Colon (tissue), 2 donors: Measurements from ENCODE around the gene MFSD6.
"Not testable (repeated sequence)": the region's sequence is repeated elsewhere in the genome, so short reads cannot be mapped to it uniquely, and the experiment has no call there.

Experiments
- FAIRE-seq: peaks from 2 replicates; lab custom pipeline; 2012; peaks lifted over from hg19 to GRCh38; lab: Jason Lieb, UNC
- donor health status: control.
- donor health status: control.

MFSD6 gene

DNA sequence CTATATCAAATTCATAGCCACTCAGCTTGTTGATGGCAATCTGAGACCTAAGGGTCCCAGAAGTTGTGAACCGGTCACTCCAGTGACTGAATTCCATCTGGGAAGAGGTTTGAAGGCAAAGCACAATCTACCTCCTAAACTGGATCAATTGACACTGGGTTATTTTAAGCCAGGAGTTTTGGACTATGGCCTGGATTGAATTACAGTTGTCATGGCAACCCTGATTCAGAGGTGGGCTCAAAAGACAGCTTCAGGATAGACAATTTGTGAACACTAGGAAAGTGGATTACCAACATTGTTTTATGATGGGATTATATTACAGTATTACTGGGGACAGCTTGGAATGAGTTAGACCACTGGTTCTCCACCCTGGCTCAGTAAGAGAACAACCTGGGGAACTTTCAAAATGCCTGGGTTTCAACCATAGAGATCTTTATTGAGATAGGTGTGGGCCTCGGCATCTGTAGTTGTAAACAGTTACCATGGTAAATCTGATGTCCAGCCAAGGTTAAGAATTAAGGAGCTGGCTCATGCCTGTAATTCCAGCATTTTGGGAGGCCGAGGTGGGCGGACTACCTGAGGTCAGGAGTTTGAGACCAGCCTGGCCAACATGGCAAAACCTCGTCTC is 58.8 kb downstream of the MFSD6 start:
- no peak for FAIRE-seq

DNA sequence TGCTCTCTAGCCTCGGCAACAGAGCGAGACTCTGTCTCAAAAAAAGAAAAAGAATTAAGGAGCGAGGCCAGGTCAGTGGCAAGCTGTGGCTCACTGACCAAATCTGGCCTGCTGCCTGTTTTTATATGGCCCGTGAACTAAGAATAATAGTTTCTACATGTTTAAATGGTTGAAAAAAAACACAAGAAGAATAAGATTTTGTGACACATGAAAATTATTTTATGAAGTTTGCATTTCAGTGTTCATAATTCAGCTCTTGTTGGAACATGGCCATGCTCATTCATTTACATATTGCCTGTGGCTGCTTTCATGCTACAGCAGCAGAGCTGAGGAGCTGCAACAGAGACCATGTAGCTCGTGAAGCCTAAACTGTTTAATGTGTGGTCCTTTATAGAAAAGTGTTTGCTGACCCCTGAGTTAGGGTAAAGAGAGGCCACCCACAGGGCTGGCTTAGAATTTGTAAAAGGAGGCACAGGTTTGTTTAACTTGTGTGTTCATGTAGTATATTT is 59.5 kb downstream of the MFSD6 start:
- no peak for FAIRE-seq

DNA sequence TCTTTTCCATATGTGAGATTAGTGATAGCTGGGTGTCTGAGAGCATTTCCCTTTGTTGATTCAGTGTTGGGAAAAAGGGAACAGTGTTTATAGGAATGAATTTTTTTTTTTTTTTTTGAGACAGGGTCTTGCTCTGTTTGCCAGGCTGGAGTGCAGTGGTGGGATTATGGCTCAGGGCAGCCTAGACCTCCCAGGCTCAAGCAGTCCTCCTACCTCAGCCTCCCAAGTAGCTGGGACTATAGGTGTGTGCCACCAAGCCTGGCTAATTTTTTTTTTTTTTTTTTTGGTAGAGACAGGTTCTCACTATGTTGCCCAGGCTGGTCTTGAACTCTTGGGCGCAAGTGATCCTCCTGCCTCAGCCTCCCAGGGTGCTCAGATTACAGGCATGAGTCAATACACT is 60.2 kb downstream of the MFSD6 start:
- not testable (repeated sequence) for FAIRE-seq

DNA sequence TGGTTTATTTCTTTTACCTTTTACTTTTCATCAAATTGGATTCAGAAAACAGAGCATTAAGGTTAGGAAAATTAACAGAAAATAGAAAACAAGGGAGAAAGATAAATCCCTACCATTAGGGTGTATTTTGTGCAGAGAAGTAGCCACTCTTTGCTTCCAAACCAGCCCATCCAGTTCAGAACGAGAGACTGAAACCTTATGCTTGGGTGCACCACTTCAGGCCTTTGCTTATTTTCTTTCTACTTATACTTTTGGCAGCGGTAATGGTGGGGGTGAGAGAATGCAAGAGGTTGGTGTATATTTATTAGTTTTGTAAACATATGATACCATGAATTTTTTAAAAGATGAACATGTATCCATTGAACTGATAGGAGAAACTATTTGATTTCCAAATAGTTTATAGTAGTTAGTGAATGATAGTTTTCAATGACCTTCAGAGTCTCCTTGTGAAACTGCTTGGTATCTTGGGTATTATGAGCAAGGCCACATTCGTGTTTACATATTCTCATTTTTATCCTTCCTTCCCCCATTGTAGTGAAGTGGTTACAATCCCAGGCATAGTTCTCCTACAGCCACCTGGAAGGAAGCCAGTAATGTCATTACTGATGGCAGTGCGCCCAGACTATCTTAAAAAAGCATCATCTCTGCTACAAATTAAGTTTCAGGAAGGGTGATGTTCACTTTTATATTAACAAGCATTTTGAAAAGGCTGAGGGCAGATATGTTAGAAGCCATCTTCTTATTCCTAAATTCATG is 60.8 kb downstream of the MFSD6 start:
- peak; percentile 31 for FAIRE-seq

DNA sequence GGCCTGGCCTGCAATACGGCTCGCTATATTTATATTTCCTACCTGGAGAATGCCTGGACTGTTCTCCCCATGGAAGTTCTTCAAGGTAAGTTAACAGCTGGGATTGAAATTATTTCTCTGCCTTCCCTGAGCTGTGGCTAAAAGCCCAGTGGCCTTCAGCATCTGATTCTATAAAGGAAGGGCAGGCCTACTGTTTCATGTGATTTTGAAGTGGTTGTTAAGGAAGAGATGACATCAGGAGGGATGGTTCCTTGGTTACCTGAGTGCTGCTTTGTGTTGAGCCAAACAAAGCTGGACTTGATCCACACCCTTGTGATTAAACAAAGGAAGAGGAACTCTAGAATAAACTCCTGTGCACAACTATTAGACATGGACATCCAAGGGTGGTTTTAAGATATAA is 61.6 kb downstream of the MFSD6 start:
- no peak for FAIRE-seq

DNA sequence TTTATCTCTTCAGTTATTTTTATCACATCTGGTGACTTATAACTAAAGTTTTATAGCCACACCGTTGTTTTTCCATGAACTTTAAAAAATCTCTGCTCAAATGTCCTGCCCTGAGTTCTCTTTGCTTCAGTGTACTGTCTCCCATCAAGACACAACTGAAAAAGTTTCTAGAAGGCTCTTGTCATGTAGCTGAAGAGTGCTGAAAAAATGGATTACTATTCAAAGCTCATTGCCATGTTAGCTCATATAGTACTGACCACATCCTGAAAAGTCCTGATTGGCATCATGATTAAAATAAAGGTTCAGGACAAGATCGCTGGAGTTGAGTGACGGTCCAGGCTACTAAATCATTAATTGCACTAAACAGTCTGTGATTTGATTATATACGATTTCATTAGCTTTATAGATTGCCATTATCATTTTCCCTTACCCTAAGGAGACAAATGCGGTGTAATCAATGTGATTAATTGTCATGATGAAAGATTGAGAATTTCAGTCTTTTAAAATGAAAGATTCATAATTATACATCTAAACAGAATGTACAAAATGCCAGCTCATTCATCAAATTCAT is 62.2 kb downstream of the MFSD6 start:
- FAIRE-seq: peak; percentile 36

DNA sequence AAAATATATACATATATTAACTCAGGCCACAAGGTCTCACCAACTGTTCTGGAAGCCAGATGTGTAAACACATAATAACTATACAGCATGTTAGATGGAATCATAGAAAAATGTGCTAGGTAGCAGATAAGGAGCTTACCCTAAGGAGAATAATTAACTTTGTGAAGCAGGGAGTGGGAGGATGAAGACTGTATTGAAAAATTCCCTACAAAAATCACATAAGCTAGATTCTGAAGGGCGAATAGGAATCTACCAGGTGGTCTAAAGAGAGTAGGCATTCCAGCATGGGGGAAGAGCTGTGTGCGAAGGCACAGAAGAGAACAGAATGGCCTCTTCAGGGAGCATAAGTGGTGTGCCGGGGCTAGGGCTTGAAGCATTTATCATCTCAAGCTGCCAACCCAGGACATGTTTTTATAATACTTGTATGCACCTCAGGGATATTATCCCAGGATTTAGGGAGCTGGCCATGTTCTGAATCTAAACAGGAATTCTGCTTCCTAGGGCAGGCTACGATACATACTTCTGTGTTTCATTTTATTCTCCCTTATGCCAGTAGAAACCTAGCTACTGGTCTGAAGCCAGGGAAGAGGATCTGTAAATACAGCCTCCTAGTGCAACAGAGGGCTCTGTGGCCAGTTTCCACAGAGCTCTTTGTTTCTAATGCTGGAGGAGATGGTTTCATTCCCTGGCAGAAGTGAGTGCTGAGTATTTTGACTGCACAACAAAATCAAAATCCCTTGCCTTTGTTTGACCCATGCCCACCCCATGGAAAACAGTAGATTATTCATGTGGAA is 69.7 kb downstream of the MFSD6 start:
- FAIRE-seq: no peak

DNA sequence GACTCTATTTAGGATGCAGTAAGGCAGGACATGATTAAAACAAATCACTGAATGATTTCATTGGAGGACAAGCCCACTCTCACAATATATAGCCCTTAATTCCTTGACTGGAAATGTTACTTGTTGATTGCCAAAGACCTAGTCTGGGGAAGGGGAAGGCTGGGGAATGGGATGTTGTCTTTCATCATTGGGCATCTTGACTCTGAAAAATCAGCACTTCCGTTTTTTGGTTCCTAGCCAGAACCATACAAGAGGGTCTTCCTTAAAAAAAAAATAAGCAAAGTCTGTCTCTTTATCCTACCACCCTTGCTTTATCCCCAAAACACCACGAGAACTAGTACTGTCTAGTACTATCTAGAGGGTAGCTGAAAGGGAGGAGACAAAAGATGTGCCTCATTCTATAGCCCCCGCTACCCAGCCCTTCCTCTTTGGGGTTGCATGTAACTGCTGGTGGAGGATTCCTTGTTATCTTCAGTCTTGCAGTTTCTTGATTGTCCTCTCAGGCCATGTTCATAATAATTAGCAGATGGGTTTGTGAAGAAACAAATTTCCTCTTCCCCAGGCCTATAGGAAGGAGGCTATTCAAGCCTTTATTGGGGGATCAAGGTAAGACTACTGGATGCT is 70.5 kb downstream of the MFSD6 start:
- FAIRE-seq: no peak

DNA sequence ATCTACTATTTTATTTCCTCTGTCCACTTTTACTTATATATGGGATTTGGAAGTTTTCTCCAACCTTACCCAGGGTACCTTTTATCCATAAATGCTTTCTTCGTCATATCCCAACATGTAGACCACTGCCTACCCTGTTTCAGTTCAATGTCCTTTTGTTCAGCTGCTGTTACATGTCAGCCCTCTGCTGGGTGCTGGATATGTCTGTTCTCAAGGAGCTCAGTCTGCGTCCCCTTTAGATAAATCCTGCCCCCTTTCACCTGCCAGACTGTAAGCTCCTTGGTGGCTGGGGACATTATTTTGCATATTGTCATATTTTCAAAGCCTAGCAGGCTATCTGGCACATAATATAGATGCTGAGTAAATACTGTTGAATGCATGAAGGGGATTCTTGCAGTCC is 73.2 kb downstream of the MFSD6 start:
- no peak for FAIRE-seq

DNA sequence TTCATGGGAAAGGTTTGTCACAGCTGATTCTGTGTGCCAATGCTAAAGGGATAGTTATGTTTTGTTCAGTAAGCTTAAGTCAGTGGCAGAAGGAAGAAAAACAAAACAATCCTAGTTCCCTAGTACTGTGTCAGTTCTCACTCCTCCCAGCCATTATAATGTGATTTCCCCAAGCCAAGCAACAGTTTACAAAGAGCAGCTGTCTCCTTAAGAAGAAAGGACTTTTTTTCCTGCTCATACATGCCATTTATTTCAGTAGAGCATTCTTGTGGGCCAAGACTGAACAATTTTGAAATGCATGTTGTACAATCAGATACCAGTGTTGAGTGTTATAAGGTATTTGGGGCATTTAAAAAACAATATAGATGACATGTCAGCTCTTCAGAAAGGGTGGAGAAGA is 74.3 kb downstream of the MFSD6 start:
- no peak for FAIRE-seq

DNA sequence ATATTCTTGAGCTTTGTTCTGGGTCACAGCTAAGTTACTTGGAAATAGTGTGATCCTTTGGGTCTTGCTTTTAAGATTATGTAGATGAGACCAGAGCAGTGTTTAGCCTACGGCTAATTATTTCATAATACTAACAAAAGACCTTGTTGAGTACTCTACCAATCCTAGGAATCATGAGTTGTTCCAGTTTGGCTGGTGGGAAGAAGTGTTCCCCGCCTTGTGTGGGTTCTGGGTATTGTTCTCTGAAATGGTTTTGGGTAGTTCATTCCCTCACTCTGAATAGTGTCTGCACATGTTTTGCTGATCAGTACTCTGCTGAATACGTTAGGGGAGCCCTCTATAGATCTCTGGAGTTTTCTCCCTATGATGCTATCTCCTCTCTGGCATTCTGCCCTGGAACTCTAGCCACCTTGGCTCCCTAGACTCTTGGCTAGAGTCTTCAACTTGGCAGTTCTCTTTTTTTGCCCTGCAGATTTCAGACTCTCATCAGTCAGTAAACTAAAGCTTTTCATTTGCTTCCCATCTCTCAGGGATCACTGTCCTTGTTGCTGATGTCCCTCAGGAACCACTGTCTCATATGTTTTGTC is 78.0 kb downstream of the MFSD6 start:
- FAIRE-seq: no peak

DNA sequence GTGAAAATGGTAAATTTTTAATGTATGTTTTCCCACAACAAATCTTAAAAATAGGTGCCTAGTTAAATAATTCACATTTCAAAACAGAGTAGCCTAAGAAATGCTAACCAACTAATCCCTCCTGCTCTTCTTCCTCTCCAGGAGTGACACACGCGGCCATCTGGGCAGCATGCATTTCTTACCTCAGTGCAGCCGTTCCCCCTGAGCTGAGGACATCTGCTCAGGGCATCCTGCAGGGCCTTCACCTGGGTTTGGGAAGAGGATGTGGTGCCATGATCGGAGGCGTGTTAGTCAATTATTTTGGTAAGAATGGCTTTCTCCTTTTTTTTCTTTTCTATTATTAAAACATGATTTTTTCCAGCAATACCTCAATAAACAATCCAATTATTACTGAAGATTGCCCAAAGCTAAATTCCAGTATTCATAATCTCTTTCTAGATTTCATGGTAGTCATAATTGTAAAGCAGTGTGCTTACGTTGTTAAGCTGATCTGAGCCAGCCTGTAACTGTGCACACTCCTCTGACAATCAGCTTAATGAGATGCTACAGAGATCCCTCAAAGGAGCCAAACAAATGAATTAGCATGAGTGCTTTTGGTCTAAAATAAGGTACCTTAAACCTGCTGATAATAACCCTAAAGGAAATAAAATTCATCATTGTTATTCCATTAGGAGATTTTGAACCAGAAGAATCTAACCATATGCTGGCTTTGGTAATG is 80.5 kb downstream of the MFSD6 start:
- no peak for FAIRE-seq

DNA sequence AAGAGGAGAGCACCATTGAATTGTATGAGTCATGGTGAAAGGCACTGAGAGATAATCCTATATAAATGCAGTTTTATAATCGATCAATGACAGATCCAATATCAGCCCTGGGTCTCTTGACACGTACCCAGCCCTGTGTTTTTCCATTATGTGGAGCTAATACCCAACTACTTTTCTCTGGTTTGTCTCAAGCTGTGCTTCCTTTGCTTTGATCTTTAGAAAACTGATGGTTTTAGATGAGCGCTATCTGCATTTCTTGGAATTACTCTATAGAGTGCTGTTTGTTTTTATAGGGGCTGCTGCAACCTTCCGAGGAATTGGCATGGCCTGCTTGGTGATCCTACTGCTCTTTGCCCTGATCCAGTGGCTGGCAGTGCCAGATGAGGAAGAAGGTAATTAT is 81.3 kb downstream of the MFSD6 start:
- FAIRE-seq: no peak

DNA sequence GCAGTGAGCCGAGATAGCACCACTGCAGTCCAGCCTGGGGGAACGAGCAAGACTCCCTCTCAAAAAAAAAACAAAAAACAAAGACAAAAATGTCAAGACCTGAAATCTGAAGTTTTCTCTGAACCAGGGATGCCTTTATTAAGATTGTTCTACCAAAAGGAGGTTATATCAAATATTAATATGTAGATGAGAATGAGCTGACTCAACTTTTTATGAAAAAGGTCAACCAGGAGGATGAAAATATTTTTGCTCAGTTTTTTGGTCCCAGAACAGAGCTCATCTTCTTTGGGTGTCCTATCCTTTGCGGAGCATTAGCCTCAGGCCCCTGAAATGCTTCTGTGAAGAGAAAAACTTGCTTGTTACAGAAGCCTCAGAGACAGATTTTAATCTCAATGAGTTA is 82.3 kb downstream of the MFSD6 start:
- FAIRE-seq: no peak

DNA sequence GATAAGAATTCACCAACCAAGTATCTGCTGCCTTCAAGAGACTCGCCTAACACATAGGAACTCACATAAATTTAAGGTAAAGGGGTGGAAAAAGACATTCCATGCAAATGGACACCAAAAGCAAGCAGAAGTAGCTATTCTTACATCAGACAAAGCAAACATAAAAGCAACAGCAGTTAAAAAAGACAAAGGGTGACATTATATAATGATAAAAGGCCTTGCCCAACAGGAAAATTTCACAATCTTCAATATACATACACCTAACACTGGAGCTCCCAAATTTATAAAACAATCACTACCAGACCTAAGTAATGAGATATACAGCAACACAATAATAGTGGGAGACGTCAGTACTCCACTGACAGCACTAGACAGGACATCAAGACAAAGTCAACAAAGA is 84.9 kb downstream of the MFSD6 start:
- no peak for FAIRE-seq

DNA sequence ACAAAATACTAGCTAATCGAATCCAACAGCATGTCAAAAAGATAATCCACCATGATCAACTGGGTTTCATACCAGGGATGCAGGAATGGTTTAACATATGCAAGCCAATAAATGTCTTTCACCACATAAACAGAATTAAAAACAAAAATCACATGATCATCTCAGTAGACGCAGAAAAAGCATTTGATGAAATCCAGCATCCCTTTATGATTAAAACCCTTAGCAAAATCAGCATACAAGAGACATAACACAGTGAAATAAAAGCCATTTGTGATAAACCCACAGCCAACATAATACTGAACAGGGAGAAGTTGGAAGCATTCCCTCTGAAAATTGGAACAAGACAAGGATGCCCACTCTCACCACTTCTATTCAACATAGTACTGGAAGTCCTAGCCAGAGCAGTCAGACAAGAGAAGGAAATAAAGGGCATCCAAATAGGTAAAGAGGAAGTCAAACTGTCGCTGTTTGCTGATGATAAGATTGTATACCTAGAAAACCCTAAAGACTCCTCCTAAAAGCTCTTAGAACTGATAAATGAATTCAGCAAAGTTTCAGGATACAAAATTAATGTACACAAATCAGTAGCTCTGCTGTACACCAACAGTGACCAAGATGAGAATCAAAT is 86.6 kb downstream of the MFSD6 start:
- not testable (repeated sequence) for FAIRE-seq

DNA sequence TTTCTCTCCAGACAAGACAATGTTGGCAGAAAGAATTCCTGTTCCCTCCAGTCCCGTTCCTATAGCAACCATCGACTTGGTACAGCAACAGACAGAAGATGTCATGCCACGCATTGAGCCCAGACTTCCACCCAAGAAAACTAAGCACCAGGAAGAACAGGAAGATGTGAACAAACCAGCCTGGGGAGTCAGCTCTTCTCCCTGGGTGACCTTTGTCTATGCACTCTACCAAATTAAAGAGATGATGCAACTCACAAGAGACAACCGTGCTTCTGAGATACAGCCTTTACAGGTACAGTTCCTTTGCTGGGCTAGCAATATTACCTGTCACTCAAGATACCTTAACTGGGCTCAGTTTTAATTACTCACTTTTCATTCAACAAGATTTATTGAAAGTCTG is 89.3 kb downstream of the MFSD6 start:
- FAIRE-seq: no peak

DNA sequence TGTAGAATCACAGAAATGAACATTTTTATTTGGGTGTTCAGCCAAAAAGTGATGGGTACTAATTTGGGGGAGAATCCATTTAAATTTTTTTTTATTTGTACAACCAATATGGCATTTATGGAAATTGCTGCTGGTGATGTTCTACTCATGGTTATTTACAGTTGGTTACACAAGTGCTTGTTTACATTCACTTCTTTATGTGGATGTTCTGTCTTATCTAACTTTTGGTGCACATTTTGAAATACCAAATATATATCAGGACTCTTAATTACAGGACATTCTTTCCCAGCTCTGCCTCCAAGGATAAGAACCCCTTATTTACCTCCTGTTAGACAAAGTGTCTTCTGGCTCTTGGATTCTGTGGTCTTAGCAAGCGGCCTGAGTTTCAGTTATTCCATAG is 91.1 kb downstream of the MFSD6 start:
- FAIRE-seq: no peak

DNA sequence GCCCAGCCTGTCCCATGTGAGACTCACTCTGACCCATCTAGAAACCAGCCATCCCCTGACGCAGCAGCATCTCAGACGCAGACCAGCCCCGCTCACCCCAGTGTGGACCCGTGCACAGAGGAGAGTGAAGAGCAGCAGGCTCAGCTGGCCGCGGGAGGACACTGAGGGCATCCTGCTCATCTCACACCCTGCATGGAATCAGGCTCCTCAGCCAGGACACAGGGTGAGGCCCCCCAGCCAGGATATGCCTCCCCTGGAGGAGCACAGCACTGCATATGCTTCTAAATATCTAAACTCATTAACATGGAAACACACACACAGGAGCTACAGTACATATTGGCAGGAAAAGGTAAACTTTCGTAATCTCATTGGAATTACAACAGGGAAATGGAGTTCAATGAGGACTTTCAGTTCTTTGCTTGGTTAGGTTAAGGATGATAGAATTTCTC is 91.9 kb downstream of the MFSD6 start:
- FAIRE-seq: no peak

DNA sequence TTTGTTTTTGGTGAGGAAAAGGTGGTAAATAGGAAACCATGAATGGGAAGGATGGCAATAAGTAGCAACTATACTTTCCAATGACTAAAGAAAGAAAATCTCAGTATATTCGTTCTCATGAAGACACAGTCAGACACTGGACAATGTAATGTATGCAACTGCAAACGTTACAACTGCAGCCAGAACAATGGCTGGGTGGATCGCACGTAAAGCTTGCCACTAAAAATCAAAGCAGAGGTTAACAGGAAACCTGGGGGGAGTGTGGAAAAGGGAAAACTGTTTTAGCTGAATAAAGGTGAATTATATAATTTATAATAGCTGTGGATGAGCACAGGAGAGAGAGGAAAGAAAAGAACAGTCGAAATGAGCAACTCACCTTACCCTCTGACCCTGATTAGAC is 93.1 kb downstream of the MFSD6 start:
- FAIRE-seq: no peak
